Measurements from ENCODE around the gene ANXA4. TPM values are rescaled to one million over a fixed set of nuclear protein-coding genes. Genes with fewer than 3 reads are reported as not detected.

The ANXA4 gene
- total and polyA plus RNA-seq, 2 of the 13 experiments (the other 11 are each of a cell fraction or from before 2014, with no cell fraction given): 155 to 168 TPM

DNA sequence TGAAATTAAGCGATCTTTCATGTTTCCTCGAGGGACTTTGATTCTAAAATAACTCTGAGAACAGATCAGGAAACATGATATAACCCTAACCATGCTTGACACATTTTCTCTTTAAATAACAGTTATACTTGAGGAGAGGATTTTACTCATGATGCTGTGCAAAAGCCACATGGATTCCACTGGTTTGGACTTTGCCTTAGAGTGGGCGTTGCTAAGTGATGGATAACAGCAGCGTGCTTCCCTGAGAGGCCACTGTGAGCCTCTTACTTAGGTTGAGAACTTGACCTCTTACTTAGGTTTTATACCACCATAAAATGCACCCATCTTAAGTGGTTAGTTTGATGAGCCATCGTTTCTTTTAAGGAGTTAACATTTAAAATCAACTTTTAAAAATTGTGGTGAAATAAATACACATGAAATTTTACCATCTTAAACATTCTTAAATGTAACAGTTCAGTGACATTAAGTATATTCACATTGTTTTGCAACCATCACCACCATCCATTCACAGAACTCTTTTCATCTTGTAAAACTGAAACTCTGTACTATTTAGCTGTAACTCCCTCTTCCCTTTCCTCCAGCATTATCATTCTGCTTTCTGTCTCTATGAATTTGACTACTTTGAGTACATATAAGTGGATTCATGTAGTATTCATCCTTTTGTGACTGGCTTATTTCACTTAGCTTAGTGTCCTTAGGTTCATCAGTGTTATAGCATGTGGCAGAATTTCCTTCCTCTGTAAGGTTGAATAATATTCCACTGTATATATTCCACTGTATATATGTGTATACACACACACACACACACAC, 22.6 kb downstream of the ANXA4 start (continued):
- TF ChIP-seq ARID2 (CRISPR knock-in tag; IDR thresholded peaks at IDR 0.05; ENCODE audit: borderline replicate concordance) (peak; percentile 75), EP300 (IDR thresholded peaks at IDR 0.05; ENCODE audit: low read depth in 2 of 2, low read length in 2 of 2) (peak in 1 of 2 experiments; percentile 48; a peak in 1 of 4 replicates), EP300 (CRISPR knock-in tag; IDR thresholded peaks at IDR 0.05; ENCODE audit: borderline replicate concordance) (no peak), FOSL2 (CRISPR knock-in tag; IDR thresholded peaks at IDR 0.05) (0 out of 2 replicates have a peak, but pooled peaks have one; percentile 32), PPARG (CRISPR knock-in tag; conservative IDR thresholded peaks at IDR 0.05) (peak; percentile 42; the same call in 1 of the 2 replicates), KMT2B (CRISPR knock-in tag; IDR thresholded peaks at IDR 0.05) (no peak), FOXA1 (IDR thresholded peaks at IDR 0.05) (no peak), FOXA1 (CRISPR knock-in tag; IDR thresholded peaks at IDR 0.05) (0 out of 2 replicates have a peak, but pooled peaks have one; percentile 5), SOX5 (CRISPR knock-in tag; IDR thresholded peaks at IDR 0.05; ENCODE audit: borderline replicate concordance) (peak; percentile 32), KDM1A (CRISPR knock-in tag; IDR thresholded peaks at IDR 0.05) (0 out of 2 replicates have a peak, but pooled peaks have one; percentile 10), RCOR2 (CRISPR knock-in tag; IDR thresholded peaks at IDR 0.05) (peak; percentile 71), MAFK (conservative IDR thresholded peaks at IDR 0.05 in 1 of 2, IDR thresholded peaks at IDR 0.05 in 1 of 2; ENCODE audit: low read length in 2 of 2) (no peak), HDAC2 (CRISPR knock-in tag; IDR thresholded peaks at IDR 0.05) (peak; percentile 53; the same call in 1 of the 2 replicates), SAP130 (CRISPR knock-in tag; IDR thresholded peaks at IDR 0.05; ENCODE audit: low read depth) (peak; percentile 76), GATAD2A (CRISPR knock-in tag; IDR thresholded peaks at IDR 0.05) (peak; percentile 66), RFX3 (CRISPR knock-in tag; IDR thresholded peaks at IDR 0.05) (peak; percentile 65), ARID5B (CRISPR knock-in tag; IDR thresholded peaks at IDR 0.05) (peak; percentile 59; the same call in 1 of the 2 replicates), TEAD3 (CRISPR knock-in tag; optimal IDR thresholded peaks at IDR 0.05; ENCODE audit: borderline replicate concordance) (peak; percentile 67), MXI1 (IDR thresholded peaks at IDR 0.05; ENCODE audit: borderline replicate concordance, low read depth, low read length) (peak; percentile 86; the same call in 2 of the 3 replicates)
- TF ChIP-seq, protein P1, sequence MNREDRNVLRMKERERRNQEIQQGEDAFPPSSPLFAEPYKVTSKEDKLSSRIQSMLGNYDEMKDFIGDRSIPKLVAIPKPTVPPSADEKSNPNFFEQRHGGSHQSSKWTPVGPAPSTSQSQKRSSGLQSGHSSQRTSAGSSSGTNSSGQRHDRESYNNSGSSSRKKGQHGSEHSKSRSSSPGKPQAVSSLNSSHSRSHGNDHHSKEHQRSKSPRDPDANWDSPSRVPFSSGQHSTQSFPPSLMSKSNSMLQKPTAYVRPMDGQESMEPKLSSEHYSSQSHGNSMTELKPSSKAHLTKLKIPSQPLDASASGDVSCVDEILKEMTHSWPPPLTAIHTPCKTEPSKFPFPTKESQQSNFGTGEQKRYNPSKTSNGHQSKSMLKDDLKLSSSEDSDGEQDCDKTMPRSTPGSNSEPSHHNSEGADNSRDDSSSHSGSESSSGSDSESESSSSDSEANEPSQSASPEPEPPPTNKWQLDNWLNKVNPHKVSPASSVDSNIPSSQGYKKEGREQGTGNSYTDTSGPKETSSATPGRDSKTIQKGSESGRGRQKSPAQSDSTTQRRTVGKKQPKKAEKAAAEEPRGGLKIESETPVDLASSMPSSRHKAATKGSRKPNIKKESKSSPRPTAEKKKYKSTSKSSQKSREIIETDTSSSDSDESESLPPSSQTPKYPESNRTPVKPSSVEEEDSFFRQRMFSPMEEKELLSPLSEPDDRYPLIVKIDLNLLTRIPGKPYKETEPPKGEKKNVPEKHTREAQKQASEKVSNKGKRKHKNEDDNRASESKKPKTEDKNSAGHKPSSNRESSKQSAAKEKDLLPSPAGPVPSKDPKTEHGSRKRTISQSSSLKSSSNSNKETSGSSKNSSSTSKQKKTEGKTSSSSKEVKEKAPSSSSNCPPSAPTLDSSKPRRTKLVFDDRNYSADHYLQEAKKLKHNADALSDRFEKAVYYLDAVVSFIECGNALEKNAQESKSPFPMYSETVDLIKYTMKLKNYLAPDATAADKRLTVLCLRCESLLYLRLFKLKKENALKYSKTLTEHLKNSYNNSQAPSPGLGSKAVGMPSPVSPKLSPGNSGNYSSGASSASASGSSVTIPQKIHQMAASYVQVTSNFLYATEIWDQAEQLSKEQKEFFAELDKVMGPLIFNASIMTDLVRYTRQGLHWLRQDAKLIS (CRISPR knock-in tag; IDR thresholded peaks at IDR 0.05): no peak
- TF ChIP-seq, protein P2, sequence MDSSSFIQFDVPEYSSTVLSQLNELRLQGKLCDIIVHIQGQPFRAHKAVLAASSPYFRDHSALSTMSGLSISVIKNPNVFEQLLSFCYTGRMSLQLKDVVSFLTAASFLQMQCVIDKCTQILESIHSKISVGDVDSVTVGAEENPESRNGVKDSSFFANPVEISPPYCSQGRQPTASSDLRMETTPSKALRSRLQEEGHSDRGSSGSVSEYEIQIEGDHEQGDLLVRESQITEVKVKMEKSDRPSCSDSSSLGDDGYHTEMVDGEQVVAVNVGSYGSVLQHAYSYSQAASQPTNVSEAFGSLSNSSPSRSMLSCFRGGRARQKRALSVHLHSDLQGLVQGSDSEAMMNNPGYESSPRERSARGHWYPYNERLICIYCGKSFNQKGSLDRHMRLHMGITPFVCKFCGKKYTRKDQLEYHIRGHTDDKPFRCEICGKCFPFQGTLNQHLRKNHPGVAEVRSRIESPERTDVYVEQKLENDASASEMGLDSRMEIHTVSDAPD (CRISPR knock-in tag; IDR thresholded peaks at IDR 0.05): 0 out of 2 replicates have a peak, but pooled peaks have one; percentile 11

Measured in HepG2 (cell line).